HL-60 (cell line): ENCODE measurements around the gene SH2B3.
"Not testable (repeated sequence)": the region's sequence is repeated elsewhere in the genome, so short reads cannot be mapped to it uniquely, and the experiment has no call there.

Experiments used
- DNase-seq, 2 experiments: peaks; one replicate each; pipeline ENCODE4 v3.0.0-alpha.2; 2010 to 2020; ENCODE audit warnings: low read depth in 1 of 2, low spot score in 1 of 2
- H3K27ac ChIP-seq: fragments of 250-450 bp; sonication (Bioruptor Pico); replicated peaks from 2 replicates; pipeline ENCODE4 v1.5.1; 2020; ENCODE audit warnings: mild to moderate bottlenecking, moderate library complexity
- H3K27me3 ChIP-seq: fragments of 250-450 bp; sonication (Bioruptor Pico); 2 replicates; pipeline ENCODE4 v1.5.1; 2021; ENCODE audit warnings: mild to moderate bottlenecking, moderate library complexity; ENCODE audit not compliant: insufficient read depth, poor library complexity, severe bottlenecking
- H3K4me3 ChIP-seq: replicated peaks from 2 replicates; pipeline ENCODE4 v1.5.1; 2011; ENCODE audit warnings: mild to moderate bottlenecking, control low read depth, low read length; ENCODE audit not compliant: insufficient read depth
- GABPA ChIP-seq: IDR thresholded peaks from 2 replicates; pipeline ENCODE4 v1.6.1; 2012; ENCODE audit warnings: low read depth
- POLR2AphosphoS5 ChIP-seq: IDR thresholded peaks from 2 replicates; pipeline ENCODE4 v1.6.1; 2012; ENCODE audit warnings: low read depth
- SPI1 ChIP-seq: IDR thresholded peaks from 2 replicates; pipeline ENCODE4 v1.6.1; 2012; ENCODE audit warnings: low read depth, mild to moderate bottlenecking, borderline replicate concordance
- TF ChIP-seq, protein P1 (sequence below): IDR thresholded peaks from 2 replicates; pipeline ENCODE4 v1.6.1; 2012; ENCODE audit warnings: low read depth; ENCODE audit not compliant: insufficient replicate concordance
- TF ChIP-seq, protein P2 (sequence below): IDR thresholded peaks from one replicate; pipeline ENCODE4 v1.5.1; 2011; ENCODE audit warnings: low read length, control low read depth, inconsistent platforms; ENCODE audit not compliant: insufficient read depth

Gene SH2B3

DNA sequence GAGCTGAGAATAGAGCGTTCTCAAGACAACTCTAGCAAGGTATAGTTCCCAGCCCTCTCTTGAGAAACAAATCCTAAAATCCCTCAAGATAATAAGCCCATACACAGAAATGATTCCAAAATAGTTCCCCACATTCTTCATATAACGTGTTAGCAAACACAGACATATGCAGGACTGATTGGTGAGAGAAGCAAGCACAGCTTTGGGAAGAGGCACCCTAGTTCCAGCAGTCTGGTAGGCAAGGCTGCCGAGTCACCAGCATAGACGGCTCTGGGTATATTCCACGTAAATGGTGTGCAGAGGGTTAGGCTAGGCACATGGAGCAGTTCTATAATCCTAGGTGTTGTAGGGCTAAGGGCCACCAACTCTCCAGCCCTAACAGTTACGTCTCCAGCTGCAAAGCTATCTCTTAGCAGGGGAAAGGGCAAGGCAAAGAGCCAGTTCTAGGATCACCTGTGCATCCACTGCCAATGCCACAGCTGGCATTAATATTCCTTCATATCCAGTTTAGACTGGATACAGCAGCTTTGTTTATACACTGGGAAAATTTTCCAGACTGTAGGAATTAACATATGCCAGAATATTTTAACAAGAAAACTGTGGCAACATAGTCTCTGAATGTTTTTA is 52.9 kb downstream of the SH2B3 start:
- TF ChIP-seq, protein P1, sequence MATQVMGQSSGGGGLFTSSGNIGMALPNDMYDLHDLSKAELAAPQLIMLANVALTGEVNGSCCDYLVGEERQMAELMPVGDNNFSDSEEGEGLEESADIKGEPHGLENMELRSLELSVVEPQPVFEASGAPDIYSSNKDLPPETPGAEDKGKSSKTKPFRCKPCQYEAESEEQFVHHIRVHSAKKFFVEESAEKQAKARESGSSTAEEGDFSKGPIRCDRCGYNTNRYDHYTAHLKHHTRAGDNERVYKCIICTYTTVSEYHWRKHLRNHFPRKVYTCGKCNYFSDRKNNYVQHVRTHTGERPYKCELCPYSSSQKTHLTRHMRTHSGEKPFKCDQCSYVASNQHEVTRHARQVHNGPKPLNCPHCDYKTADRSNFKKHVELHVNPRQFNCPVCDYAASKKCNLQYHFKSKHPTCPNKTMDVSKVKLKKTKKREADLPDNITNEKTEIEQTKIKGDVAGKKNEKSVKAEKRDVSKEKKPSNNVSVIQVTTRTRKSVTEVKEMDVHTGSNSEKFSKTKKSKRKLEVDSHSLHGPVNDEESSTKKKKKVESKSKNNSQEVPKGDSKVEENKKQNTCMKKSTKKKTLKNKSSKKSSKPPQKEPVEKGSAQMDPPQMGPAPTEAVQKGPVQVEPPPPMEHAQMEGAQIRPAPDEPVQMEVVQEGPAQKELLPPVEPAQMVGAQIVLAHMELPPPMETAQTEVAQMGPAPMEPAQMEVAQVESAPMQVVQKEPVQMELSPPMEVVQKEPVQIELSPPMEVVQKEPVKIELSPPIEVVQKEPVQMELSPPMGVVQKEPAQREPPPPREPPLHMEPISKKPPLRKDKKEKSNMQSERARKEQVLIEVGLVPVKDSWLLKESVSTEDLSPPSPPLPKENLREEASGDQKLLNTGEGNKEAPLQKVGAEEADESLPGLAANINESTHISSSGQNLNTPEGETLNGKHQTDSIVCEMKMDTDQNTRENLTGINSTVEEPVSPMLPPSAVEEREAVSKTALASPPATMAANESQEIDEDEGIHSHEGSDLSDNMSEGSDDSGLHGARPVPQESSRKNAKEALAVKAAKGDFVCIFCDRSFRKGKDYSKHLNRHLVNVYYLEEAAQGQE, result no peak
- Histone ChIP-seq H3K27ac (no peak overlapping the region), H3K4me3 (no peak overlapping the region), H3K27me3 (no peaks in the 10 kb centered on the region)
- DNase-seq, result no peak

DNA sequence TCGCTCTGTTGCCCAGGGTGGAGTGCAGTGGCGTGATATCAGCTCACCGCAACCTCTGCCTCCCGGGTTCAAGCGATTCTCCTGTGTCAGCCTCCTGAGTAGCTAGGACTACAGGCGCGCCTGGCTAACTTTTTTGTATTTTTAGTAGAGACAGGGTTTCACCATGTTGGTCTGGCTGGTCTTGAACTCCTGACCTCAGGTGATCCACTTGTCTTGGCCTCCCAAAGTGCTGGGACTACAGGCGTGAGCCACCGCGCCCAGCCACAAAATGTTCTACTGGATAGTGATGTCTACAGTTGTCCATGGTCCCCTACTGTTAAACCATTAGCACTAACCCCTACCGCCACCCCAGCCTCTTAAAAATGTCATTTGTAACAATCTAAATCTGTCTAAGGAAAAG is 54.4 kb downstream of the SH2B3 start:
- not testable (repeated sequence) for H3K27me3 ChIP-seq, H3K4me3 ChIP-seq, H3K27ac ChIP-seq, DNase-seq

DNA sequence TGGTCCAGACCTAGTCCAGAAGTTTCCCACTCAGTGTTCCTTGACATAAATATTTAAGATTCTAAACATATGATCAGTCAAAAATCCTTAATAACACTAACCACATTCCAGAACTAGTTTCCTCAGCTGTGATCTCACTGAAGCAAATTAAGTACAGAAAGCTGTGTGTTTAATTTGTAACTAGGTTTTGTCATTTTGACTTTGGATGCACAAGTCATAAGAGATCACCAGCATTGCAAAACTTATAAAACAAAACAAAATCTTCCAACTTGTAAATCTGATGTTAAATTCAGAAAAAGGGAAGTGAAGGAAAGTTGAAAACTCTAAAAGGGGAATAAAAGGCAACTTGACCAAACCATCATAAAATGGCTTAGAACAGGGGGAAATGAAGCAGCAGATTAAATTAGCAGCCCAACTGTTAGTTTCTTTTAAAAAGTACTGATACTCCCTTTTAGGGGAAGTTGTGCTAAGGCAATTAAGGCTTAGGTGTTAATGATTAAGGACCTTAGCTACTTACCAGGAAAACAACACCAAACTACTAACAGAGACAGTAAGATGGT is 56.6 kb downstream of the SH2B3 start:
- Histone ChIP-seq H3K4me3 (no peak overlapping the region), H3K27me3 (no peaks in the 10 kb centered on the region), H3K27ac (peak overlapping the region; percentile 6; the same call in 1 of the 2 replicates)
- TF ChIP-seq, protein P1, result no peak
- peak; percentile 88 for TF ChIP-seq SPI1
- TF ChIP-seq, protein P2, sequence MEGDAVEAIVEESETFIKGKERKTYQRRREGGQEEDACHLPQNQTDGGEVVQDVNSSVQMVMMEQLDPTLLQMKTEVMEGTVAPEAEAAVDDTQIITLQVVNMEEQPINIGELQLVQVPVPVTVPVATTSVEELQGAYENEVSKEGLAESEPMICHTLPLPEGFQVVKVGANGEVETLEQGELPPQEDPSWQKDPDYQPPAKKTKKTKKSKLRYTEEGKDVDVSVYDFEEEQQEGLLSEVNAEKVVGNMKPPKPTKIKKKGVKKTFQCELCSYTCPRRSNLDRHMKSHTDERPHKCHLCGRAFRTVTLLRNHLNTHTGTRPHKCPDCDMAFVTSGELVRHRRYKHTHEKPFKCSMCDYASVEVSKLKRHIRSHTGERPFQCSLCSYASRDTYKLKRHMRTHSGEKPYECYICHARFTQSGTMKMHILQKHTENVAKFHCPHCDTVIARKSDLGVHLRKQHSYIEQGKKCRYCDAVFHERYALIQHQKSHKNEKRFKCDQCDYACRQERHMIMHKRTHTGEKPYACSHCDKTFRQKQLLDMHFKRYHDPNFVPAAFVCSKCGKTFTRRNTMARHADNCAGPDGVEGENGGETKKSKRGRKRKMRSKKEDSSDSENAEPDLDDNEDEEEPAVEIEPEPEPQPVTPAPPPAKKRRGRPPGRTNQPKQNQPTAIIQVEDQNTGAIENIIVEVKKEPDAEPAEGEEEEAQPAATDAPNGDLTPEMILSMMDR, result no peak
- no peak for TF ChIP-seq POLR2AphosphoS5
- no peak for TF ChIP-seq GABPA
- DNase-seq, result no peak

DNA sequence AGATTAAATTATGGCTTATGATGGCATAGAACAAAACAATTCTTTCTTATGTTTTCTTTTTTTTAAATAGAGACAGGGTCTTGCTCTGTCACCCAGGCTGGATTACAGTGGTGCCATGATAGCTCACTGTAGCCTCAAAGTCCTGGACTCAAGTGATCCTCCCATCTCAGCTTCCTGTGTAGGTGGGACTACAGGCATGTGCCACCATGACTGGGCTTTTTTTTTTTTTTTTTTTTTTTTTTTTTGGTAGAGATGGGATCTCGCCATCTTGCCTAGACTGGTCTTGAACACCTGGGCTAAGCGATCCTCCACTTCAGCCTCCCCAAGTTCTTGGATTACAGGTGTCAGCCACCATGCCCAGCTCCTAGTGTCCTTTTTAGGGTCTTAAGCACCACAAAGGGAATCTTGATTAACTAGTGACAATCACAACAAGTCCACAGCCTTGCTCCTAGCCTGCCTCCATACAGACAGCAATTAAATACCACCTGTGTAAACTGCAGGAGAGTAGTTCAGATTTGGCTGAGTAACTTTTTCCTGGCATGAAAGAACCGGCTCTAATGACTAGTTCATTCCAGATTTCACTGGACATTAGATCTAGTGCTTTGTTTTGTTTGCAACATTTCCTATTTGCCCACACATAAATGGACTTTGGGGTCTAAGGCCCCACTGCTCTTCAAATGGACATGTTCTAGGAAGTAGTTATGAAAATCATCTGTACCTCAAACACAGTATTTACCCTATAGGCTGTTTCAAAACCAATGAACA is 61.6 kb downstream of the SH2B3 start:
- H3K4me3 ChIP-seq, result no peak overlapping the region
- no peaks in the 10 kb centered on the region for H3K27me3 ChIP-seq
- DNase-seq, result no peak
- TF ChIP-seq GABPA, result no peak
- no peak overlapping the region for H3K27ac ChIP-seq

DNA sequence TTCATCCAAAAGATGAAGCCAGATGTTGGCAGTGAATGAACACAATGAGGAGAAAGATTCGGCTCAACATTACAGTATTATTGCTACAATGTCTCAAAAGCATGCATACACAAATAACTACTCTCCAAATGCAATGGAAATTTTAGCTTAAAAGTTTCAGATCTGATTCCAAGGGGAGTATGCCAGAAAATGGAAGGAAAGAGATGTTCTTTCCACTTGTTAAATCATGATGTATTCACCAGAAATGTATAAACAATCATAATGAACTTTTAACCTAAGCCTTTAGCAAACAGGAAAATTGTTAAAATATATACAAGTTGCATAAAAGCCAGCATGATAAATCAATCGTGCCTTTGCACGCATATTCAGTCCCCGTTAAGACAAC is 62.1 kb downstream of the SH2B3 start:
- Histone ChIP-seq H3K4me3 (no peak overlapping the region), H3K27me3 (no peaks in the 10 kb centered on the region), H3K27ac (no peak overlapping the region)
- no peak for DNase-seq
- TF ChIP-seq GABPA, result no peak
- TF ChIP-seq, protein P2, result no peak
- TF ChIP-seq, protein P1, result no peak
- no peak for TF ChIP-seq POLR2AphosphoS5
- TF ChIP-seq SPI1, result no peak
